Right lobe of liver (tissue), 4 donors: ENCODE results near the gene MAMLD1.

Source experiments
- POLR2A ChIP-seq: fragments of 450-650 bp; IDR thresholded peaks from one replicate; pipeline ENCODE4 v1.6.1; 2017; ENCODE audit warnings: antibody characterized with exemption, mild to moderate bottlenecking
- TF ChIP-seq, protein P1 (sequence below), 4 donors: fragments of 200-600 bp in 3 of 4; fragments of 450-650 bp in 1 of 4; IDR thresholded peaks; one replicate each; pipeline versions ENCODE4 v1.5.1 to v1.8.0; 2016 to 2022; ENCODE audit warnings: antibody characterized with exemption in 4 of 4, mild to moderate bottlenecking in 2 of 4
- donor health status: DM: no; HTN: no; CAD: no.
- donor health status: DM: no; HTN: no; CAD: no.
- donor health status: DM: no; HTN: yes; CAD: no.

DNA sequence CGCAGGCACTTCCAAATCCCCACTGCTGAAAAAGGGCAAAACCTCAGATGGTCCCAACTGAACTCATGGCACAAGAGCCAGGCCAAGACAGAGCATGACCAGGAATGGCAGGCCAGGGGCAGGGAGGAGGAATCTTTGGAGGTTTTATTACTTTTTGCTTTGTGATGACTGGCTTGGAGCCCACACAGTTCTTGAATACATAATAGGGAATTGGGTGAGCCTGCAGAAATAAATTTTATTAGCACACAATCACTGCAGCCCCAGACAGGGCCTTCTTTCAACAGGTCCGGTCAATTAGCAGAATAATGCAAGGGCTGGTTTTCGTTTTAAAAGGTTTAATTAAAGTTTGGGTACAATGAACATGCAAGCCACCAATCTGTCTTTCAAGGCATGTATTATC, 23.4 kb upstream of the MAMLD1 start:
- TF ChIP-seq POLR2A: no peak
- TF ChIP-seq, protein P1, sequence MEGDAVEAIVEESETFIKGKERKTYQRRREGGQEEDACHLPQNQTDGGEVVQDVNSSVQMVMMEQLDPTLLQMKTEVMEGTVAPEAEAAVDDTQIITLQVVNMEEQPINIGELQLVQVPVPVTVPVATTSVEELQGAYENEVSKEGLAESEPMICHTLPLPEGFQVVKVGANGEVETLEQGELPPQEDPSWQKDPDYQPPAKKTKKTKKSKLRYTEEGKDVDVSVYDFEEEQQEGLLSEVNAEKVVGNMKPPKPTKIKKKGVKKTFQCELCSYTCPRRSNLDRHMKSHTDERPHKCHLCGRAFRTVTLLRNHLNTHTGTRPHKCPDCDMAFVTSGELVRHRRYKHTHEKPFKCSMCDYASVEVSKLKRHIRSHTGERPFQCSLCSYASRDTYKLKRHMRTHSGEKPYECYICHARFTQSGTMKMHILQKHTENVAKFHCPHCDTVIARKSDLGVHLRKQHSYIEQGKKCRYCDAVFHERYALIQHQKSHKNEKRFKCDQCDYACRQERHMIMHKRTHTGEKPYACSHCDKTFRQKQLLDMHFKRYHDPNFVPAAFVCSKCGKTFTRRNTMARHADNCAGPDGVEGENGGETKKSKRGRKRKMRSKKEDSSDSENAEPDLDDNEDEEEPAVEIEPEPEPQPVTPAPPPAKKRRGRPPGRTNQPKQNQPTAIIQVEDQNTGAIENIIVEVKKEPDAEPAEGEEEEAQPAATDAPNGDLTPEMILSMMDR (IDR thresholded peaks at IDR 0.05): no peak
